Testis (tissue), 2 donors: ENCODE measurements around the gene ARL15.

ENCODE experiments used
- POLR2A ChIP-seq: fragments of 450-650 bp; IDR thresholded peaks from one replicate; pipeline ENCODE4 v1.6.1; 2017; ENCODE audit warnings: antibody characterized with exemption, mild to moderate bottlenecking, moderate library complexity
- TF ChIP-seq, protein P1 (sequence below), 3 experiments: fragments of 450-650 bp in 2 of 3; fragments of 200-600 bp in 1 of 3; sonication (generic) in 1 of 3; IDR thresholded peaks; one replicate each; pipeline ENCODE4 v1.5.1; 2016 to 2019; ENCODE audit warnings: antibody characterized with exemption in 3 of 3, mild to moderate bottlenecking in 2 of 3, moderate library complexity in 1 of 3

DNA sequence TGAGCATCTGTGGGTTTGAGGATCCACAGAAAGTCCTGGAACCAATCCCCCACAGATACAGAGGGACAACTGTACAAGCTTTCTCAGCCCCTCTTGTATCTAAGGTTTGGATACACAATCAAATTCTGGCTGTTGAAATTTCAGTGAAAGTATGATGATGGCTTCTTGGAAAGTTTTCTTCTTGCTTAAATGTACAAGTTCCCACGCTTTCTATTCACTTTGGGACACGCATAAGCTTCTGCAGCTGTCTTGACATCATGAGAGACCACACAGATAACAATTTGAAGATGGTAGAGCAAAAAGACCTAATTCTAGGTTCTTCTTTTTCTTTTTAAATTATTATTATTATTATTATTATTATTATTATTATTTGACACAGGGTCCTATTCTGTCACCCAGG is 31.6 kb upstream of the ARL15 start:
- TF ChIP-seq, protein P1, sequence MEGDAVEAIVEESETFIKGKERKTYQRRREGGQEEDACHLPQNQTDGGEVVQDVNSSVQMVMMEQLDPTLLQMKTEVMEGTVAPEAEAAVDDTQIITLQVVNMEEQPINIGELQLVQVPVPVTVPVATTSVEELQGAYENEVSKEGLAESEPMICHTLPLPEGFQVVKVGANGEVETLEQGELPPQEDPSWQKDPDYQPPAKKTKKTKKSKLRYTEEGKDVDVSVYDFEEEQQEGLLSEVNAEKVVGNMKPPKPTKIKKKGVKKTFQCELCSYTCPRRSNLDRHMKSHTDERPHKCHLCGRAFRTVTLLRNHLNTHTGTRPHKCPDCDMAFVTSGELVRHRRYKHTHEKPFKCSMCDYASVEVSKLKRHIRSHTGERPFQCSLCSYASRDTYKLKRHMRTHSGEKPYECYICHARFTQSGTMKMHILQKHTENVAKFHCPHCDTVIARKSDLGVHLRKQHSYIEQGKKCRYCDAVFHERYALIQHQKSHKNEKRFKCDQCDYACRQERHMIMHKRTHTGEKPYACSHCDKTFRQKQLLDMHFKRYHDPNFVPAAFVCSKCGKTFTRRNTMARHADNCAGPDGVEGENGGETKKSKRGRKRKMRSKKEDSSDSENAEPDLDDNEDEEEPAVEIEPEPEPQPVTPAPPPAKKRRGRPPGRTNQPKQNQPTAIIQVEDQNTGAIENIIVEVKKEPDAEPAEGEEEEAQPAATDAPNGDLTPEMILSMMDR (IDR thresholded peaks at IDR 0.05), result no peak
- TF ChIP-seq POLR2A, result no peak
